Measurements from ENCODE around the gene YEATS2. TPM values are rescaled to one million over a fixed set of nuclear protein-coding genes. Genes with fewer than 3 reads are reported as not detected.
"Not testable (repeated sequence)": the region's sequence is repeated elsewhere in the genome, so short reads cannot be mapped to it uniquely, and the experiment has no call there.

Gene YEATS2
- total RNA-seq, 1 donor from 2014 or later: 56.7 TPM

- DNase-seq (ENCODE audit: low spot score in 2 of 2) (no peak), FAIRE-seq (no peak)
These were observed 13.9 kb downstream of the YEATS2 start for GRCh38 chr3:183711516-183711915.

- FAIRE-seq (no peak), DNase-seq (ENCODE audit: low spot score in 2 of 2) (no peak)
These were observed 17.0 kb downstream of the YEATS2 start for GRCh38 chr3:183714622-183715021.

GRCh38 chr3:183718012-183718411 lies 20.4 kb downstream of the YEATS2 start:
- DNase-seq (ENCODE audit: low spot score in 2 of 2) (no peak), FAIRE-seq (no peak)

- DNase-seq (ENCODE audit: low spot score in 2 of 2): no peak
- FAIRE-seq: no peak
These were observed 27.8 kb downstream of the YEATS2 start for GRCh38 chr3:183725387-183725786.

- DNase-seq (ENCODE audit: low spot score in 2 of 2) (no peak), FAIRE-seq (no peak)
These were observed 30.6 kb downstream of the YEATS2 start for GRCh38 chr3:183728204-183728603.

GRCh38 chr3:183730361-183730760 lies 32.8 kb downstream of the YEATS2 start:
- no peak for DNase-seq (ENCODE audit: low spot score in 2 of 2)
- no peak for FAIRE-seq

GRCh38 chr3:183731611-183732010 lies 34.0 kb downstream of the YEATS2 start:
- DNase-seq (ENCODE audit: low spot score in 2 of 2) (no peak), FAIRE-seq (no peak)

- DNase-seq (ENCODE audit: low spot score in 2 of 2): no peak
- no peak for FAIRE-seq
These were observed 36.0 kb downstream of the YEATS2 start for GRCh38 chr3:183733553-183733952.

GRCh38 chr3:183734750-183735494 lies 37.3 kb downstream of the YEATS2 start:
- FAIRE-seq (no peak), DNase-seq (ENCODE audit: low spot score in 2 of 2) (no peak)

GRCh38 chr3:183737116-183737515 lies 39.5 kb downstream of the YEATS2 start:
- DNase-seq (ENCODE audit: low spot score in 2 of 2) (no peak), FAIRE-seq (no peak)

- not testable (repeated sequence) for FAIRE-seq; DNase-seq (ENCODE audit: low spot score in 2 of 2)
These were observed 42.6 kb downstream of the YEATS2 start for GRCh38 chr3:183740154-183740553.

GRCh38 chr3:183743231-183743630 lies 45.6 kb downstream of the YEATS2 start:
- FAIRE-seq: no peak
- DNase-seq (ENCODE audit: low spot score in 2 of 2): no peak

GRCh38 chr3:183745300-183746098 lies 47.9 kb downstream of the YEATS2 start:
- DNase-seq (ENCODE audit: low spot score in 2 of 2): no peak
- FAIRE-seq: no peak

- no peak for FAIRE-seq
- DNase-seq (ENCODE audit: low spot score in 2 of 2): no peak
These were observed 56.5 kb downstream of the YEATS2 start for GRCh38 chr3:183754052-183754451.

- FAIRE-seq (no peak), DNase-seq (ENCODE audit: low spot score in 2 of 2) (no peak)
These were observed 64.7 kb downstream of the YEATS2 start for GRCh38 chr3:183762304-183762703.

GRCh38 chr3:183764847-183765731 lies 67.5 kb downstream of the YEATS2 start:
- no peak for FAIRE-seq
- DNase-seq (ENCODE audit: low spot score in 2 of 2): no peak

- no peak for DNase-seq (ENCODE audit: low spot score in 2 of 2)
These were observed 68.5 kb downstream of the YEATS2 start for GRCh38 chr3:183766107-183766506.

GRCh38 chr3:183766745-183767606 lies 69.4 kb downstream of the YEATS2 start:
- peak; percentile 28 to 60 for DNase-seq (ENCODE audit: low spot score in 2 of 2)
- FAIRE-seq: no peak

More at GRCh38 chr3:183766107-183766506, 68.5 kb downstream of the YEATS2 start:
- FAIRE-seq: no peak

- no peak for DNase-seq (ENCODE audit: low spot score in 2 of 2)
- FAIRE-seq: no peak
These were observed 70.5 kb downstream of the YEATS2 start for GRCh38 chr3:183768114-183768513.

GRCh38 chr3:183769453-183769852 lies 71.9 kb downstream of the YEATS2 start:
- no peak for FAIRE-seq
- no peak for DNase-seq (ENCODE audit: low spot score in 2 of 2)

Data from frontal cortex (tissue), 4 donors.